ENCODE measurements around the gene SP1.
"Not testable (repeated sequence)": the region's sequence is repeated elsewhere in the genome, so short reads cannot be mapped to it uniquely, and the experiment has no call there.

GRCh38 chr12:53402351-53402750 is 22.4 kb downstream of the SP1 start:
- TF ChIP-seq, protein P1, sequence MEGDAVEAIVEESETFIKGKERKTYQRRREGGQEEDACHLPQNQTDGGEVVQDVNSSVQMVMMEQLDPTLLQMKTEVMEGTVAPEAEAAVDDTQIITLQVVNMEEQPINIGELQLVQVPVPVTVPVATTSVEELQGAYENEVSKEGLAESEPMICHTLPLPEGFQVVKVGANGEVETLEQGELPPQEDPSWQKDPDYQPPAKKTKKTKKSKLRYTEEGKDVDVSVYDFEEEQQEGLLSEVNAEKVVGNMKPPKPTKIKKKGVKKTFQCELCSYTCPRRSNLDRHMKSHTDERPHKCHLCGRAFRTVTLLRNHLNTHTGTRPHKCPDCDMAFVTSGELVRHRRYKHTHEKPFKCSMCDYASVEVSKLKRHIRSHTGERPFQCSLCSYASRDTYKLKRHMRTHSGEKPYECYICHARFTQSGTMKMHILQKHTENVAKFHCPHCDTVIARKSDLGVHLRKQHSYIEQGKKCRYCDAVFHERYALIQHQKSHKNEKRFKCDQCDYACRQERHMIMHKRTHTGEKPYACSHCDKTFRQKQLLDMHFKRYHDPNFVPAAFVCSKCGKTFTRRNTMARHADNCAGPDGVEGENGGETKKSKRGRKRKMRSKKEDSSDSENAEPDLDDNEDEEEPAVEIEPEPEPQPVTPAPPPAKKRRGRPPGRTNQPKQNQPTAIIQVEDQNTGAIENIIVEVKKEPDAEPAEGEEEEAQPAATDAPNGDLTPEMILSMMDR (IDR thresholded peaks at IDR 0.05): not testable (repeated sequence)
- TF ChIP-seq POLR2A (IDR thresholded peaks at IDR 0.05): not testable (repeated sequence)

Measured in suprapubic skin (tissue), 3 donors.